NCI-H128 (cell line): Measurements from ENCODE around the gene PLEKHA8.
"Not testable (repeated sequence)": the region's sequence is repeated elsewhere in the genome, so short reads cannot be mapped to it uniquely, and the experiment has no call there.

ENCODE experiments used
- DNase-seq: peaks from one replicate; lab custom pipeline; 2025; ENCODE audit not compliant: unreplicated experiment; lab: John Stamatoyannopoulos, UW

The PLEKHA8 gene

GRCh38 chr7:30023524-30023923, 4.7 kb upstream of the PLEKHA8 start:
- DNase-seq, result no peak

DNA sequence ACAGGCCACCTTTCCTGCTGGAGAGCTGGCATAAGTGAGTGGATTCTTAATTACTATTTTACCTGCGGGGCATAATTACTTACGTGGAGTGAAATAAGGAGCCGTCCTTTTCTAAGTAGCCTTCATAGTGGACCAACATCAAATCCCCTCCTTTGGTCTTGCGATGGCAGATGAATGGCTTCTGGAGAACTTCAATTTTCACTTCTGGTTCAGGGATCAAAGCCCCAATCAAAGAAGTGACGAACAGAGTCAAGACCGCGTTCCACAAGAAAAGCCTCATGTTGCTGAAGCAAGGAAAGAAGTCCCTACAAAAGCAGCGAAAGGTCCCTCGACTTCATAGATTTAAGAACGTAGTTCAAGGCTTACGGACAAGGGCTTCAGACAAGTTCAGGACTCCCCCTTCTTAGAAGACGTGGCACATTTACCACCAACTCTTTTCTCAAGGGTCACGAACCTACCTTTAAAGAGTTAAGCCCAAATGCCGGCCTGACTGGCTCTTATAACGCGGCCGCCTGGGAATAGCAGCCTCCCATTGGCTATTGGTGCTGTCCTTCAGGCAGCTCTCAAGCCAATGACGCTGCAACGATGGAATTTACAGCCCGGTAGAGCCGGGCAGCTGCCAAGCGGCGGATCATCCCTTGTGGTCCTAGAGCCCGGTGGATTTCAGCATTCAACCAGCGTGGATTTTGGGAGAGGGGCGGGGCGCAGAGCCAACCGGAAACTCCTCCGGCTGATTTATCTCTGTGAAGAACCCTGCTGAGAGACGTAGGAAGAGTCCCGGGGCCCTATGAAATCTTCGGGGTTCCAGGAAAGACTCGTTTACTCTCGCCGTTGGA, 1.8 kb upstream of the PLEKHA8 start, which contains the start of gene FKBP14:
FKBP14 (minus strand) TSS at position 474 of the 836 bp plus-strand sequence; CDS start at position 280, 194 bp downstream.
- peak; percentile 94 for DNase-seq

- DNase-seq, result no peak
Measured at GRCh38 chr7:30027065-30027456, 1.2 kb upstream of the PLEKHA8 start.

- DNase-seq, result no peak
Measured at GRCh38 chr7:30027740-30028215, 434 bp upstream of the PLEKHA8 start.

GRCh38 chr7:30028749-30029635, 780 bp downstream of the PLEKHA8 start:
- no peak for DNase-seq

DNA sequence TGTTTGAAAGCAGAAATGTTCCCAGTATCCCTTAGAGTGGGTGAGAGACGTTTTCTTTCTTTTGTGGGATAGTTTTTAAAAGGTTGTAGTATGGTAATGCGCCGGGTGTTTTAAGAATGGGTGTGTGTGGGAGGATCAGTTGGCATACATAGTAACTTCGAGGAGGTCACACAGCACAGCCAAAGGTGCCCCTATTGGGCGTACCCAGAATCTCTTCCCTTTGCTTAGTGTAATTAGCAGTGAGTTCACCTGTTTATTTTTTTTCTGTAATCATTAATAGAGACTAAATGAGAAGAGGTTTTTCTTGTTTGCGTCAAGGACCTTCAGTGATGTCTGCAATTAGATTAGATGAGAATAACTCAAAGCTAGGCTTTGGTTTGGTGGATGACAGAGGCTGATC, 1.5 kb downstream of the PLEKHA8 start:
- DNase-seq, result no peak

- no peak for DNase-seq
Measured at GRCh38 chr7:30032310-30033125, 4.3 kb downstream of the PLEKHA8 start.

DNA sequence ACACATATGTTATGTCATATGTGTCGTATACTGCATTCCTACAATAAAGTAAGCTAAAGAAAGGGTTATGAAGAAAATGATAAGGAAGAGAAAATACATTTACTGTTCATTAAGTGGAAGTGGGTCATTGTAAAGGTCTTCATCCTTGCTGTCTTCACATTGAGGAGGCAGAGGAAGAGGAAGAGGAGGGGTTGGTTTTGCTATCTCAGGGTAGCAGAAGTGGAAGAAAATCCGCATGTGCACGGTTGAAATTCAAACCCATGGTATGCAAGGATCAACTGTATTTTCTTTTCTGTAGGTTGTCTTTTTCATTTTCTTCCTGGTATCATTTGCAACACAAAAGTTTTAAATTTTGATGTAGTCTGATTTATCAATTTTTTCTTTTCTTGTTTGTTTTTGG, 6.3 kb downstream of the PLEKHA8 start:
- no peak for DNase-seq

- DNase-seq, result no peak
Measured at GRCh38 chr7:30036220-30036619, 8.0 kb downstream of the PLEKHA8 start.

DNA sequence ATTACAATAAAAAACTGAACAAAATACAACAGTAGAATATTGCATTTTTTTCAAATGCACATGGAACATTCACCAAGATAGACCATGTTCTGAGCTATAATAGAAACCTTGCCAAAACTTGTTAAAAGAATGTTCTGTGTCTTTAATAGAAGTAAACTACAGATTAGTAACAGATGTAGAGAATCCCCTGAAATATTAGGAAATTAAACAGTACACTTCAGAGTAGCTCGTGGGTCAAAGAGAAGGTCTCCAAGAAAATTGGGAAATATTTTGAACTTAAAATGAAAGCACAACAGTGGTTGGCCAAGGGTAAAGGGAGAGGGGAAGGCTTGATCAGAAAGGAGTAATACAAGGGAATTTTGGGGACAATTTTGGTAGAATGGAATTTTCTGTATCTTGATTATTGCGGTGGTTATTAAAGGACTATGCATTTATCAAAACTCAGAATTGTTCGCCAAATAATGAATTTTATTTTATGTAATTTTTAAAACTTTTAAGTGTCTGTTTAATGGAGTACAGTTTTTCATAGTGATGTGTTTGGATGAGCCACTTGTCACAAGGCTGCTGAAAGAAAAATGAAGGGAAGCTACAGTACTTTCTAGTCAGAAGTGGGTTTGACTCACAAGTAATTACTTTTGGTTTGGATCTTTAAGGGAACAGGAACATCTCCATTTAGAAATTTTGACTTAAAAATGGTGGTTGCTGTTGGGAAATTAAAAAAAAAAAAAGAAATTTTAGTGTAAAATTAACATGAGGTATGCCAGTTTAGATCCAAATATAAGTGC, 10.2 kb downstream of the PLEKHA8 start:
- DNase-seq, result no peak

DNA sequence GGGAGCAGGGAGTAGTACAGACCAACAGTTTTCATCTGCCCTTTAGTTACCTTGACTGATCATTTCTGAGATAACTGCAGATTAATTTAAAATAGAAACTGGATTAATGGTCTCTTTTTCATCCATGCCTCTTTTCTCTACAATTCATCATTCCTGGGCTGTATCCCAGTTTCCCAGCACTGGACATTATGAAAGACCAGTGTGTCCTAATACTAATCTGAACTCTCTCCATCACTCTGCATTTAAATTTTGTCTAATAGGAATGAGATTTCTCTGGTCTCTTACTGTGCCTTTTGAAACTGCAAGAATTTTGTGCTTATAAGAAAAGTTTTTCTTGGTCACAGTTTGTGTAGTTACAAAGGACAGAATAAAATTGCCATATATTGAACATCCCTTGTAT, 12.7 kb downstream of the PLEKHA8 start:
- no peak for DNase-seq

- no peak for DNase-seq
Measured at GRCh38 chr7:30041526-30042269, 13.5 kb downstream of the PLEKHA8 start.

- DNase-seq, result no peak
Measured at GRCh38 chr7:30046127-30046770, 18.0 kb downstream of the PLEKHA8 start.

DNA sequence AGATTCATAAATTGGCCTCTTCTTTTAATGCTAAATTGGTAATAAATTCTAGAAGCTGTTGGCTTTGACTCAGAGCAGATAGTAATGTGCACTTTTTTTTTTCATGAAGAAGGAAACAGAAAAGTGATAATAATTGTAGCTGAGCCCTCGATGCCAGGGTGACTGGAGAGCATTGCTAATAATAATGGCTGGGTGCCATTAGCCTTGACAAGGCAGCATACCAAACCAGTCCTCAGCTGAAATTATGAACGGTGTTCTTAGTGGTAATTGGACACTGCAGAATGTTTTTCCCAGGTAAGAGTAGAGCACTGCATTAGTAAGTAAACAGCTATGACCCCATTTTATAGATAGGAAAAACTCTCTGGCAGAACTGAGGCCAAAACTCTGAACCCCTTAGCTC, 18.9 kb downstream of the PLEKHA8 start:
- no peak for DNase-seq

GRCh38 chr7:30048582-30048981, 20.4 kb downstream of the PLEKHA8 start:
- no peak for DNase-seq

DNA sequence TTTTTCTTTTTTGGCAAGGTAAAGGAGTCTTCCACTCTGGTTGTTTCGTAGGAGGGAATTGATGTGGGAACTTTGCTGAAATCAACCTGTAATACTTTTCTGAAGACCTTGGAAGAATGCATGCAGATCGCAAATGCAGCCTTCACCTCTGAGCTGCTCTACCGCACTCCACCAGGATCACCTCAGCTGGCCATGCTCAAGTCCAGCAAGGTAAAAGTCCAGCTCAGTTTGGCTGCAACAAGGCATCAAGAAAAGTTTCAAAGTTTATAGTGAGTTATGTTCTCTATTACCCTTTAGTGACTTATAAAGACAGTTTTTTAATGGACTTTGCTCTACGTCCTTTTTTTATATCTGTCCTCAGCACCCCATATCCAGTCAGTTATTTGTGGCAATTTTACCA, 21.0 kb downstream of the PLEKHA8 start:
- no peak for DNase-seq

DNA sequence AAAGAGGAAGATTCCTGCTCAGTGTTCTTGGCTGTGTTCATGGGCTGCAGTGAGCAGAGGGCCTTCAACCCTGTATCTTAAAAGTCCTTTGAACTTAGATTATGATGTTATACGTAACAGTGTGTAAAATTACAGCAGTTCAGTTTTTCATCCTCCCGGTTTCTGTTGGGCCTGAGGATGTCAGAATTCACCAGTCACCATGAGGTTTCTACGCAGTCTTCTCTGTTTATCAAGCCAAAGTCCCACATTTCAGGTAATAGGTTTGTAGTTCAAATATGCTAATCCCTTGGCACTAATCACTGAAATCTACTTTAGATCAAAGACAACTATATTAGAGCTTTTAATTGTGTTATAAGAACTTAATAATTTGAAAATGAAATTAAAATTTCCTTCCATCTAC, 24.9 kb downstream of the PLEKHA8 start:
- no peak for DNase-seq

GRCh38 chr7:30057741-30058140, 29.5 kb downstream of the PLEKHA8 start:
- no peak for DNase-seq

DNA sequence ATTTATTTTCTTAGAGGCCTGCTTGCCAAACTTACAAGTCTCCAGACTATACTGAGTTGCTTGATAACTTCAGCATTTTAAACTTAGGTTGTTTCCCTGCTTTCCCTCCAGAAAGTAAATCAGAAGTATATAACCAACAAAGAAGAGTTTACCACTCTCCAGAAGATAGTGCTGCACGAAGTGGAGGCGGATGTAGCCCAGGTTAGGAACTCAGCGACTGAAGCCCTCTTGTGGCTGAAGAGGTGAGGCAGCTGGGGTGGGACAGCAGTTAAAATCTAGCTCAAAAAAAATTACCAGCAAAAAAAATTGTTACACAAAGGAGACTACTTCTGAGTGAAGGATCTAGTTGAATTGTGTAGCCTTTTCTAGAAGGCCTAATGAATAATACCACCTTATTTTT, 33.6 kb downstream of the PLEKHA8 start:
- not testable (repeated sequence) for DNase-seq
